Dedifferentiated amniotic fluid mesenchymal stem cell (primary cell): ENCODE results near the gene LIN37.
"Not testable (repeated sequence)": the region's sequence is repeated elsewhere in the genome, so short reads cannot be mapped to it uniquely, and the experiment has no call there.

Experiments used
- DNase-seq: peaks from one replicate; pipeline ENCODE4 v3.0.0-alpha.2; 2016; ENCODE audit errors: extremely low spot score

Gene LIN37

DNA sequence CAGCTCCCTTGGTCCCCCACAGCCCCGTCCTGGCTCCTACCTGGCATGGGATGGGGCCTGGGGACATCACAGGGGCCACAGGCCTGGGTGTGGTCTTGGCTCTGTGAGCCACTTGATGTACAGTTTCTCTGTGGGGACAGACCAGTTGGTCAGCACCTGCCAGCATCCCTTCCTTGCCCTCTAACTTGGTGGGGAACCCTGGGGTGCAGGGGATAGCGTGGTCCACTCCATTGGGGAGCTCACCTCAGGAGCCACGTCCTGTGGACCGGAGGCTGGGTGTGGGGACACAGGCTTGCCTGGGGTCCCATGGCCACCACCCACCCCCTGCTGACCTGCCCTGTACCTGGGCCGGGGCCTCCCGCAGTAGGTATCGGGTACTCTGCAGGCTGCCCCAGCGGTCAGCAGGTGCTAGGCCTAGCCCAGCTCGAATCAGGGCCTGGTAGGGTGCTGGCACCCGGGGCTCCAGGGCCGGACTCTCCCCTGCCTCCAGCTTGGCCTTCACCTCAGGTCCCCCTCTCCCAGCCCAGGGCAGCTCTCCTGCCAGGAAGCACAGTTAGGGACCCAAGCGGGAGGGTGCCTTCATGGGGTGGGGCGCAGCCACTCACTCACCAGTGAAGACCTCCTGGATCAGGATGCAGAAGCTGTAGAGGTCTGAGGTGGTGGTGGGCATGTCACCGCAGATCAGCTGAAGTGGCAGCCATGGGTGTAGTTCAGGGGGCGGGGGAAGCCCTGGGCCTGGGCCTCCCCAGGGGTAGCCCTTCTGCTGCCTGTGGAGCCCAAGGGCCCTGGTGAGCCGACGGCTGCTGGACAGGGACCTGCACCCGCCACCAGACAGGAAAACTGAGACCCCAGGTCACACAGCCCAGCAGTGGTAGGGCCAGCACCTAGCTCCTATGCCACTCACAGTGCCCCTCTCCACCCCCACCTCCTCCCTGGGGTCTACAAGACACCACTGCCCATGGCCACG, 41.9 kb downstream of the LIN37 start:
- no peak for DNase-seq

- DNase-seq: no peak
Measured at GRCh38 chr19:35790981-35791813, 42.8 kb downstream of the LIN37 start.

GRCh38 chr19:35791814-35792279, 43.5 kb downstream of the LIN37 start:
- no peak for DNase-seq

DNA sequence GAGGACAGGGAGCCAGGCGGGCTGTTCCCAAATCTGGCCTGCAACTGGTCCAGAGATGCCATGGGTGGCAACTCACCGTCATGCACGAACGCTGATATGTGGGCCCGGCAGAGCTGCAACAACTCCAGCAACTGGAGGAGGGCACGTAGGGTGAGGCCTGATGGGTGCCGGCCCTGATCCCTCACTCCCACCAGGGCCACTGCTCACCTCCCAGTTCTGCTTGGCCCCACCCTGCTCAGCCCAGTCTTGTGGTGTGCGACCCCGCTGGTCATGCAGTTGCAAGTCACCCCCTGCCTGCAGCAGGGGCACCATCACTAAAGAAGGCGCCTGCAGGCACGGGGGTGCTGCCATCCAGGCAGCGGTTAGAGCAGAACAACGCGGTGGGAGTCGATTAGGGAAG, 43.9 kb downstream of the LIN37 start:
- DNase-seq: no peak

GRCh38 chr19:35792888-35793287, 44.5 kb downstream of the LIN37 start:
- no peak for DNase-seq

GRCh38 chr19:35793381-35794165, 45.2 kb downstream of the LIN37 start:
- no peak for DNase-seq

DNA sequence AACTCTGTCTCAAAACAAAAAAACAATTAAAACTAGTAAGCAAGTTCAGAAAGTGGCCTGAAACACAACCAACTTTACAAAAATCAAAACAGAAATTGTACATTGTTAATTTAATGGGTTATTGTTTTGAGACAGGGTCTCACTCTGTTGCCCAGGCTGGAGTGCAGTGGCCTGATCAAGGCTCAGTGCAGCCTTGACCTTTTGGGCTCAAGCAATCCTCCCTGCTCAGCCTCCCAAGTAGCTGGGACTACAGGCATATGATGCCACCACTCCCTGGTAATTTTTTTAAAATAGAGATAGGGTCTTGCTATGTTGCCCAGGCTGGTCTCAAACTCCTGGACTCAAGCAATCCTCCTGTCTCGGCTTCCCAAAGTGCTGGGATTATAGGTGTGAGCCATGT, 47.2 kb downstream of the LIN37 start:
- DNase-seq: not testable (repeated sequence)

GRCh38 chr19:35796645-35797542, 48.5 kb downstream of the LIN37 start:
- DNase-seq: no peak

- DNase-seq: no peak
Measured at GRCh38 chr19:35797663-35798062, 49.3 kb downstream of the LIN37 start.

DNA sequence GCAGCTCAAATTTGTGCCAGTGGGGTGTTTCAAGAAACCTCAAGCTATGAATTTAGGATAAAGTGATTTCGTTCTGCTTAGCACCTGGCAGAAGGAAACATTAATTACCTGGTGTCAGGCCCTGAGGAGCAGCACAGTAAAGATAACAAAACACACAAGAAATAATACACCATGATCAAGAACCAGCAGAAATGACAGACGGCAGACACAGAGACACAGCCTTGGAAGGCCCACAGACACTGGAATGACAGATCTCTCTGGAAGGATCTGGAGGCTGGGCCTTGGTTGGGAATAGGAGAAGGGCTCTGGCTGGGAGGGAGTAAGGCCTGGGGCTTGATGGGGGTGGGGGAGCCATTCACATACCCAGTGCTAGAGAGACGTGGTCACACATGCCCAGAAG, 53.5 kb downstream of the LIN37 start:
- DNase-seq: no peak
